Right renal cortex interstitium (tissue), 3 donors: ENCODE data around the gene NPEPPS. TPM values are rescaled to one million over a fixed set of nuclear protein-coding genes. Genes with fewer than 3 reads are reported as not detected.
"Not testable (repeated sequence)": the region's sequence is repeated elsewhere in the genome, so short reads cannot be mapped to it uniquely, and the experiment has no call there.

Experiments used
- DNase-seq, 3 donors: peaks; one replicate each; pipeline ENCODE4 v3.0.0-alpha.2; 2013; ENCODE audit warnings: low read depth in 3 of 3, low spot score in 2 of 3
- polyA plus RNA-seq, 3 donors: library from polyadenylated mRNA; unstranded; fragments of 120-200 nt; gene quantifications; one replicate each; pipeline ENCODE4 v1.2.1, GENCODE V29; 2013; ENCODE audit not compliant: insufficient read length in 3 of 3

The NPEPPS gene
- polyA plus RNA-seq, 3 donors = 137 to 150 (median 138) TPM

DNA sequence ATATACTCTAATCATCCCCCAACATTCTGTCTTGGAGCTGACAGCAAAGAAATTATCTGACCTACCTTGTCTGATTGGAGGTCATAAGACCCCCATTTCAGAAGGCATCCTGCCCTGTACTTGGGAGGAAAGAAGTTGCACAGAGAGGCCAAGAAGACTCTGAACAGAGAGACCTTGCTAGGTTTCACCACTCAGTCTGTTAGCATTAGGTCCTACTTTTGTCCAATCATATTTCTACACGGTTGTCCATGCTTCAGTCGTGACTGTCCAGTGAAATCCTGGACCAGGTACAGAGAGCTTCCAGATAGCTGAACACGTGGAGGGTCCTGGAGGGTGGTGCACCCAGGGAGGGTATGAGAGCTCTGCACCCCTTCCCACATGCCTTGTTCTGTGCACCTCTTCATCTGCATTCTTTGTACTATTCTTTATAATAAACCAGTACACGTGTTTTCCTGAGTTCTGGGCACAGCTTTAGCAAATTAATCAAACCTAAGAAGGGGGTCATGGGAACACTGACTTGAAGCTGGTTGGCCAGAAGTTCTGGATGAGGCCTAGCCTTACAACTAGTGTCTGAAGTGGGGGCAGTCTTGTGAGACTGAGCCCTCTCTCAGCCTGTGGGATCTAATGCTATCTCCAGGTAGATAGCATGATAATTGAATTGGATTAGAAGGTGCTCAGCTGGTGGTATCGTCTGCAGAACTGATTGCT, 30.9 kb downstream of the NPEPPS start:
- not testable (repeated sequence) for DNase-seq

DNA sequence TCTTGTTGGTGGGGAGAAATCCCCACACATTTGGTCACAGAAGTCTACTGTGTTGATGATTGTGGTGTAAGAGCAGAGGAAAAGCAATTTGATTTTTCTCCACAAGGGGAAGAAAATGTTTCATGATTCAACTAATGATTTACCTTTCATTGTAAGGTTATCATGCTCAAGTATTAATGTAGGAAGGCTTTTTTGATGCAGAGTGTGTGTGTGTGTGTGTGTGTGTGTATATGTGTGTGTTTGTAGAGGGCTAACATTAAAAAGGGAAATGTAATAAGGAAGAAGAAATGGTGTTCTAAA, 31.4 kb downstream of the NPEPPS start:
- not testable (repeated sequence) for DNase-seq

DNA sequence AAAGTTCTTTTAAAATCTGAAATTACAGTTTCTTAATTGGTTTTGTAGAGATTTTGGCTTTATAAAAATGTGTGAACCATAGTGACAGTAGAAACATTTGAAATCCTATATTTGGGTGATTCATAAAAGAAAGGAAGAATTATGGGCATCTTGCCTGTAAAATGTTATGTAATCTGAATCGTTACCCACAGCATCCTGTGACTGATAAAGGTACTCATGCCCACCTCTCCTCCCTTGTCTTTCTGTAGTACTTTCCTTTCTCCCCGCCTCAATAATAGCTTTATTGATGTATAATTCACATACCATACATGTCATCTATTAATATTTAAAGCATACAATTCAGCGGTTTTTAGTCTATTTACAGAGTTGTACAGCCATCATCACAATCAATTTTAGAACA, 36.4 kb downstream of the NPEPPS start:
- not testable (repeated sequence) for DNase-seq

DNA sequence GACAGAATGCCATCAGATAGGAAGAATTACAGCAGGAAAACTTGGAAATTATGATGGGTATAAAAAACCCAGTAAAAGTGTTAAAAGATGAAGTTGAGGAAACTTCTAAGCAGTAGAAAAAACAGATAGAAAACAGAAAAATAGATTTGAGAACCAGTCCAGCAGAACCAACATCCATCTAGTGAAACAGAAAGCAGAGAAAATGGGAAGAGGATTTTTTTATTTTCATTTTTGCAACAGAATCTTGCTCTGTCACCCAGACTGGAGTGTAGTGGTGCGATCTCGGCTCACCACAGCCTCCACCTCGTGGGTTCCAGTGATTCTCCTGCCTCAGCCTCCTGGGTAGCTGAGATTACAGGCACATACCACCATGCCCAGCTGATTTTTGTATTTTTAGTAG, 41.7 kb downstream of the NPEPPS start:
- DNase-seq = not testable (repeated sequence)

DNA sequence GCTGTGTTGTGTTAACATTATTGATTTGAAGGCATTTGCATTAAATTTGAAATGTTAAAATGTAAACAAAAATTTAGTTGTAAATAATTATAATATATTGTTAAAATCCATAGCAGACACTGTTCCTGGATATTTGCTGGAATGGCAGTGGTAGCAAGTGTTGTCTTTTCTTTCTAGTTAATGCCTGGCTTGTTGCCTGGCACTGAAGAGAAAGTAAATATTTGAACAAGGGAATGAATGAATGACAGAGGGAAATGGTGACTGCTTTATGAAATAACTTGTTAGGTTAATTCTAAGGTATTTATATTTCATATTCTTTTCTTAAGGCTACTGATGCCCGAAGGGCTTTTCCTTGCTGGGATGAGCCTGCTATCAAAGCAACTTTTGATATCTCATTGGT, 51.5 kb downstream of the NPEPPS start:
- not testable (repeated sequence) for DNase-seq

DNA sequence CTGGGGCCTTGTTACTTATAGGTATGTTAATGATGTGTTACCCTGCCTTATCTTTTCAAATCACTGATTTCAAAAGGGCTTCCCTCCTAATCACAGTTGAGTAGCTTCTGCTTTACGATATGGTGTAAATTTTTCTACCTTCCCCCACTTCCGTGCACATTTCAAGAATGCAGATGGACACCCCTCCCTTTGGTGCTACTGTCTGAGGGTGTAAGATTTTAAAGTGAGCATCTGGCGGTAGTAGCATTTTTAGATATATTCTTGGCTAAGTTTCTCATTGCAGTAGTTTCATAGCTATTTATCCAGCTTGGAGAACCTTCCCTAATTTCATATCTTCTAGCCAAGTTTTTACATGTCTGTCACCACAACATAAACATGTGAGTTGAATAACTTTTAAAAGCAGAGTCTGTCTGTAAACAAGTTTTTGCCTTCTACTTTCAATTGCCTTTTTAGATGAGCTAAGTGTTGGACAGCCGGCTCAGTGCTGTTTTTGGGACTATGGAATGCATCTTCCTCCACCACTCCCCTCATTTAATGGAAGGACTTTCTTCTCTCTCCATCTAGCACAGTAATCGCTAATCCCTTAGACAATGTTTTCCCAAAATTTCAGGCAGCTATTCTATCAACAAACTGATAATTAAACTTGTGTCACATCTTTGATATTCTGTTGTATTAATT, 55.6 kb downstream of the NPEPPS start:
- DNase-seq = not testable (repeated sequence)

DNA sequence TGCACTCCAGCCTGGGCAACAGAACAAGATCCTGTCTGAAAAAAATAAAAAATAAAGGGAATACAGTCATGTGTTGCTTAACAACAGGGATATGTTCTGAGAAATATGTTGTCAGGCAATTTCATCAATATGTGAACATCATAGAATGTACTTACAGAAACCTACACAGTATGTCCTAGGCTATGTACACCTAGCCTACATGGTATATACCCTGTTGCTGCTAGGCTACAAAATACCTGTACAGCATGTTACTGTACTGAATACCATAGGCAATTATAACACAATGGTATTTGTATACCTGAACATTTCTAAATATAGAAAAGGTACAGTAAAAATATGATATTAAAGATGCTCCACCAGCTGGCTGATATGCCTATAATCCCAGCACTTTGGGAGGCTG, 62.6 kb downstream of the NPEPPS start:
- DNase-seq = not testable (repeated sequence)

DNA sequence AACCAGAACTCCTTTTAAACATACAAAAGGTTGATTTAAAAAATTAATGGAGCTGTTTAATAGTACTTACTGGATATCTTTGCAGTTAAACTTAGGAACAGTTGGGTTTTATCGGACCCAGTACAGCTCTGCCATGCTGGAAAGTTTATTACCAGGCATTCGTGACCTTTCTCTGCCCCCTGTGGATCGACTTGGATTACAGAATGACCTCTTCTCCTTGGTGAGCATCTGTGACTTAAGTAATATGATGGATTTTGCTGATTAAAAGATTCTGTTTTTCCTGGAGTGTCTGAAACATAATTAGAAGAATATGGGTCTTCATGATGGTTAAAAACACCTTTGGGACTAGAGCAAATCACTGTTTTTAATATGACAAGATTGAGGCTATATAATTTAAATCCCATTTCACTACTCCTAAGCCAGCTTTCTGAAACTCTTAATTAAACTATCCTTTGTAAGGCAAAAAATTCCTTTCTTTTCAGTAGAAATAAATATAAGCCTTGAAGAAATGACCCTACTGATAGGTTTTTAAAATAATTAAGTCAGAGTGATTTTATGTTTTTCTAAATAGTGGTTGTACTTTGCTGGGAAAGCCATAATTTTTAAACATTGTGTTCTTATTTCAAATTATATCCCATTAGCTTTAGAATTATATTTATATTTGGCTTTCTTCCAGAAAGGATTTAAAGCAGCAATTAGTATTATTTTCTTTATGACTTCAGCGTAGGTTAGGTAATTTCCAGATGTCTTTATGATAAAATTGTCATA, 73.1 kb downstream of the NPEPPS start:
- no peak for DNase-seq

DNA sequence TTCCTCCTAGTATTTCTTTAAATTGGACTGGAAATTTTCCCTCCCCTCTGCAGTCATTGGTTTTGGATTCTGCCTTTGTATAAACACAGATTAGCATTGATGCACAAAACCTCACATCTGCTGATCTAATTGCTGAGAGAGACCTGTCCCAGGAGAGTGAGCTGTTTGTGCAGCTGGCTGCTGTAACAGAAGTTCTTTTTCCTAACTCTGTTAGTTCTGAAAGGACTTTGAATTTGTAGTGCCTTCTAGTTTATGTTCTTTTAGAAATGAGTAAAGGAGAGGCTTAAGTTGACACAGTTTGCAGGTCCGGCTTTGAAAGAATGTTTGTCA, 73.7 kb downstream of the NPEPPS start:
- DNase-seq = peak in 1 of 3 donors; percentile 4

DNA sequence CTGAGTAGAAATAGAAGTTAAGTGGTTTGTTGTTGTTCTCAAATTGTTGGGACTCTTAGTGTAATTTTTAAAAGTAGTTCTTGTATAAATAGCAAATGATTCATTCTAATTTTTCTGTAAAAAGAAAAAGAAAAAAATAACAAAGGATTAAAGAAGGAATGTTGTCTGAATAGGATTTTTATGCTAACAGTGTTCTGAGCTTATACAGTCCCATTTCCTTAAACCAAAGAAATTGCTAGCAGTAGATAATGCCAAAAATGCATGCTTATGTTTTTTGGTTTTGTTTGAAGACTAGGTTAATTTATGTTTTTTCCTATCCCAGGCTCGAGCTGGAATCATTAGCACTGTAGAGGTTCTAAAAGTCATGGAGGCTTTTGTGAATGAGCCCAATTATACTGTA, 74.1 kb downstream of the NPEPPS start:
- DNase-seq = no peak

DNA sequence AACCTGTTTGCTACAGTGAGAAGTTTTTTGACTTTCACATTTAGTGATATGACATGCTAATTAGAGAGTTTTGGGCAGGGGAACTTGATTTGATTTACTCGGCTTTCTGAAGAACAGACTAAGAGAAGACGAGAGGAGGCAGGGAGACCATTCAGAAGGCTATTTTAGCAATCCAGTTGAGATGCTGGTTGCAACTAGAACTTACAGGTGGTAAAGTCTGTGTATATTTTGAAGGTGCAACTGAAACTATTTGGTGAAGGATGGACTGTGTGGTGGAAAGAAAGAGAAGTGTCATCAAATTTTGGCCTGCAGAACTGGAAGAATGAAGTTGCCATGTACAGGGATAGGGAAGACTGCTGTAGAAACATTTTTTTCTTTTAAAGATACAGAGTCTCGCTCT, 76.6 kb downstream of the NPEPPS start:
- no peak for DNase-seq

DNA sequence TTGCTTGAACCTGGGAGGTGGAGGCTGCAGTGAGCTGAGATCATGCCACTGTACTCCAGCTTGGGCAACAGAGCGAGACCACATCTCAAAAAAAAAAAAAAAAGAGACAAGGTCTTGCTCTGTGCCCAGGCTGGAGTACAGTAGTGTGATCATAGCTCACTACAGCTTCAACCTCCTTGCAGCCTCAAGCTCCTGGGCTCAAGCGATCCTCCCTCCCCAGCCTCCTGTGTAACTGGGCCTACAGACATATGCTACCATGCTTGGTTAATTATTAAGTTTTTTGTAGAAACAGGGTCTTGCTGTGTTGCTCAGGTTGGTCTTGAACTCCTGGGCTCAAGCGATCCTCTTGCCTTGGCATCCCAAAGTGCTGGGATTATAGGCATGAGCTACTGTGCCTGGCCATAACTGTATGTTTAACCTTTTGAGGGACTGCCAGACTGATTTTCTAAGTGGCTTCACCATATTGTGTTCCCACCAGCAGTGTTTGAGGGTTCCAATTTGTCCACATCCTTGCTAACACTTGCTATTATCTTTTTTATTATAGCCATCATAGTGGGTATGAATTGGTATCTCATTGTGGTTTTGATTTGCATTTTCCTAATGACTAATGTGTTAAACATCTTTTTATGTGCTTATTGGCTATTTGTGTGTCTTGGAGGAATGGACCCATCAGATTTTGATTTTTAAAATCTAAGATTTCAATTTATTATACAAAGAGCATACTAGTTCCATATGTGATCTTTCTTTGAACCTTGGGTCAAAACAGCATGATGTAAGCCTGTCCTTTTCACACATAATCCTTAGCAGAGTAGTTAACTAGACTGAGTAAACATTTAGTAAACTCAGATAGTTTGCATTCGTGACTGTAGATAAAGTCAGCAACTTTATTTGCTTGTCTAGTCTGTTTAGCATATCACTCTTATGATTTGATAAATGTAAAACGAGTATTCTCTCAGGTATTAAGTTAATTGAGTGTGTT, 80.8 kb downstream of the NPEPPS start:
- no peak for DNase-seq

DNA sequence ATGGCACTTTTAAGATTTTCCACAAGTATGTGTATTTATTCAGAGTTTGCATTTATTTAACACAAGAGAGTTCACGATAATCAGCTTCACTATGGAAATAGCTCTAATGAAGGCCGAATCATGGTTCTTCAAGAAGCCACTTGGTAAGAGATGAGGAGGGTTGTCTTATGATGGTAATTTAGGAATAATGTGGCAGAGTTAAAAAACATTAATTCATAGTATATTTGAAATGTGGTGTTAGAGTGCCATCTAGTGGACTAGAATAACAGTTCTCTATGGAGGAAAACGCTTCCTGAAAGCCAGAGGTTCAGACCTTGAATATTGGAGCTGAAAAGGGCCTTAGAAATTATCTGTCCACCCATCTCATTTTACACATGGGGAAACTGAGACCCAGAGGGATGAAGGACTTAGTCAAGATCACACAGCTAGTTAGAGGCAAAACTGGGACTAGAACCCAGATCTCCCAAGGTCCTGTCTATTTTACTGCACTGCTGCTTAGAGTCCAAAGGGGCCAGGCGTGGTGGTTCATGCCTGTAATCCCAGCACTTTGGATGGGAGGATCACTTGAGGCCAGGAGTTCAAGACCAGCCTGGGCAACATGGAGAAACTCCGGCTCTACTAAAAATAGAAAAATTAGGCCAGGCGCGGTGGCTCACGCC, 85.0 kb downstream of the NPEPPS start:
- DNase-seq = peak; percentile 29 to 38 (median 36)

DNA sequence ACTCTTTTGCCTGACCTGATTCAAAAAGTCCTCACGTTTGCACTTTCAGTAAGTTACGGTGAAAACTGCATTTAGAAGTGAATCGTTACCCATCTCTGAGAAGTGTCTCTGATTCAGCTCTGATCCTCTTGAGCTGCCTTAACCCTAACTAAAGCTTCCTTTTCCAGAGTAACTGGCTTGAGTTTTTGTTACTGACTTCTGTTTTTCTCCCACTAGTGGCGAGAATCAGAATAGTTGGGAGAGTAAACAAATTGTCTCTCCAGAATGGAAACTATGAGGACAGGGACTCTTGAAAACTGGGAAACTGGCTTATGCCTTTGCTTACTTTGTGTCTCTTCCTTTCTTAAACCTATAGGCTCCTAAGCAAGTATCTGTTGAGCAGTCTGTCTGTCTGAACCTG, 87.5 kb downstream of the NPEPPS start:
- no peak for DNase-seq

DNA sequence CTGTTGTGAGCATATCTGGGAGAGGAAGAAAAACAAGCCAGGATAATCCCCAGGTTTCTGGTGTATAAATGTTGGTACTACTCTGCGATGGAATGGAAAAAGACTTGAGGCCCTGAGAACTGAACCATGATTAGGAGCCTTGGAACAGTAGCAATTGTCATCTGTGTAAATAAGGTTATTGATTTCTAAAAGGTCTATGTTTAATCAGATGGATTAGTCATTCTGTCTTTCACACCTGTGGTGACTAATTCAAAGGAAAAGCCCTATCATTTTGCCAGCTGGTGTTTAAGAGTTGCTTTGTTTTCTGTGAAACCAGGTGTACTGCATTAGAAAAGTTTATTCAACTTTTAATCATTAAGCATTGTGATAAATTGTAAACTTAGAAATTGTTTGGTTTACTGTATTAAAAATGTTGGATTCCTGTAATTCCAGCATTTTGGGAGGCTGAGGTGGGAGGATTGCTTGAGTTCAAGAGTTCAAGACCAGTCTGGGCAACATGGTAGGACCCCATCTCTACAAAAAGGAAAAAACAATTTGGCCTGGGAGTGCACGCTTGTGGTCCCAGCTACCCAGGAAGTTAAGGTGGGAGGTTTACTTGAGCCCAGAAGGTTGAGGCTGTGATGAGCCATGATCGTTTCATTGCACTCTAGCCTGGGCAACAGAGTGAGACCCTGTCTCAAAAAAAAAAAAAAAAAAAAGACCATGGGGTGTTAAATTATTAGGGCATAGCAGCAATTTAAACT, 89.8 kb downstream of the NPEPPS start:
- DNase-seq = no peak

DNA sequence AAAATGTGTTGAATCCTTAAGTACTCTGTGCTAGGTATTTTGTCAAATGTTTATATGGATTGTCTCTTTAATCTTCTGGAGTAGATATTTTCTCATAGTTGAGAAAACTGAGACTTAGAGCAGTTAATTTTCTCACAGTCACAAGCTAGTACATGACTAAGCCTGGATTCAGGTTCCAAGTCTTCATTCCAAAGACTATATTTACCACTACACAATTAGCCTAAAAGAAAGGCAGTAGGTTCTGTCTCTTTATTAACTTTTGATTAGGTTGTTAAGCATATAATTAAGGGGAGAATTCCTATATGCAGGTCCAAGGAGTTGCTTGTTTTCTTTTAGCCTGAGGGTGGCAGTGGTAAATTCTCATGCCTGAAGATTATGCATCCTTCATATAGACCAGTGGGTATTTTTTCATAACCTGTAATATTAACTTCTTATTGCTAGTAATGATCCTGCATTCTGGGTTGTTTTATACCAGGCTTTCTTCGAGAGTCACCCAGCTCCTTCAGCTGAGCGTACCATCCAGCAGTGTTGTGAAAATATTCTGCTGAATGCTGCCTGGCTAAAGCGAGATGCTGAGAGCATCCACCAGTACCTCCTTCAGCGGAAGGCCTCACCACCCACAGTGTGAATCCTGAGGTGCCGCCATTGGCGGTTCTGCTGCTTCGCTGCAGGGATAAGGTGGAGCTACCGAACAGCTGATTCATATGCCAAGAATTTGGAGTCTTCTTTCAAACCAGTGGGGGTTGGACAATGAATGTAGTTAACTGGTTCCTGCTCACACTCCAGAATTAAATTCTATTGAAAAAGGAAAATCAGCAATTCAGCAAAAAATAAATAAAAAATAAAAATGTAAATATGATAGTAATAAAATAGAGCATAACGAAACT, 90.6 kb downstream of the NPEPPS start:
- no peak for DNase-seq

DNA sequence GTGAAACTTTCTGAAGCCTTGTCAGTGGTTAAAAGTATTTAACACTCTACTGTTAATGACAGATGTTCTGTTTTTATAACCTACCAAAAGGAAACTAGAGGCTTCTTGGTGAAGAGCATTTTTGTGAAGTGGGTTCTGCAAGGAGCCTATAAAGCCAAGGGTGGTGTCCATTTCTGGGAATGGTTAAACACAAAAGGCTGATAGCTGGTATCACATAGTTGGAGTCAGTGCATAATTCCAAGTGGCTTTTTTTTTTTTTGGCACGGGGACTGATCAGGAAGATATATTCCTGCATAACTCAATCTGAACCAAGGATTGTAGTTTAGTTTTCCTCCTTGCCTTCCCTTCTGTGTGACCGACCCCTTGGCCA, 91.3 kb downstream of the NPEPPS start:
- no peak for DNase-seq

DNA sequence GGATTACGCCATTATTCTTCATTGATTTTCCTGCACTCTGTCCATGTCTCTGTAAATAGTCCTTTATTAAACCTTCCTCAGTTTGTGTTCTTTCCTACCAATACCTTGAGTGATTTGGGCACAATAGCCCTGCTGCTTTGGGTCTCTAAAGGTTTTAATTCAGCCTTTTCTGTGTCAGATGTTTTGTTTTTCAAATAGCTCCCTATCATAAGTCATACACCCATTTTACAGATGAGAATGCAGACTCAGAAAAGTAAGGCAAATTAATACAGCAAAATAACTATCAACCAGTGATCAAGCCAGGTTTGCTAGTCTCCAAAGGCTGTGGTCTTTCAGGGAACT, 93.8 kb downstream of the NPEPPS start:
- no peak for DNase-seq
